B cell (primary cell): ENCODE data around the gene ARHGAP15.

Source experiments
- CTCF ChIP-seq: fragments of 200-600 bp; IDR thresholded peaks from one replicate; pipeline ENCODE4 v1.8.0; 2022; ENCODE audit warnings: antibody characterized with exemption, mild to moderate bottlenecking
- EZH2 ChIP-seq: IDR thresholded peaks from 2 replicates; pipeline ENCODE4 v1.6.1; 2012; ENCODE audit warnings: borderline replicate concordance, low read depth, mild to moderate bottlenecking, moderate library complexity, low read length; ENCODE audit not compliant: insufficient read depth, poor library complexity, severe bottlenecking

GRCh38 chr2:143336719-143337210, 207.5 kb downstream of the ARHGAP15 start:
- TF ChIP-seq CTCF (no peak), EZH2 (no peak)
